ENCODE data around the gene DMXL1.
"Not testable (repeated sequence)": the region's sequence is repeated elsewhere in the genome, so short reads cannot be mapped to it uniquely, and the experiment has no call there.

DMXL1 gene

GRCh38 chr5:119212026-119212425, 141.1 kb downstream of the DMXL1 start:
- no peak for DNase-seq

- DNase-seq = no peak
Observed at GRCh38 chr5:119212676-119213075, 141.8 kb downstream of the DMXL1 start.

GRCh38 chr5:119217183-119217582, 146.3 kb downstream of the DMXL1 start:
- no peak for DNase-seq

GRCh38 chr5:119218830-119219782, 148.2 kb downstream of the DMXL1 start:
- DNase-seq = no peak

- no peak for DNase-seq
Observed at GRCh38 chr5:119220576-119221197, 149.8 kb downstream of the DMXL1 start.

GRCh38 chr5:119221330-119221729, 150.4 kb downstream of the DMXL1 start:
- no peak for DNase-seq

GRCh38 chr5:119229950-119230349, 159.1 kb downstream of the DMXL1 start:
- DNase-seq = no peak

- no peak for DNase-seq
Observed at GRCh38 chr5:119238265-119239118, 167.6 kb downstream of the DMXL1 start.

- DNase-seq = no peak
Observed at GRCh38 chr5:119239119-119239417, 168.2 kb downstream of the DMXL1 start.

- not testable (repeated sequence) for DNase-seq
Observed at GRCh38 chr5:119239826-119240225, 168.9 kb downstream of the DMXL1 start.

GRCh38 chr5:119243888-119244287, 173.0 kb downstream of the DMXL1 start:
- DNase-seq = no peak

- DNase-seq = no peak
Observed at GRCh38 chr5:119250946-119251901, 180.3 kb downstream of the DMXL1 start.

- DNase-seq = no peak
Observed at GRCh38 chr5:119255571-119256356, 184.9 kb downstream of the DMXL1 start.

- DNase-seq = no peak
Observed at GRCh38 chr5:119257613-119258012, 186.7 kb downstream of the DMXL1 start.

- no peak for DNase-seq
Observed at GRCh38 chr5:119263639-119264038, 192.8 kb downstream of the DMXL1 start.

GRCh38 chr5:119264186-119264585, 193.3 kb downstream of the DMXL1 start:
- no peak for DNase-seq

GRCh38 chr5:119267958-119268386, 197.1 kb downstream of the DMXL1 start:
- peak; percentile 68 for DNase-seq

- peak; percentile 98 for DNase-seq
Observed at GRCh38 chr5:119268387-119269060, 197.6 kb downstream of the DMXL1 start.

- peak; percentile 52 for DNase-seq
Observed at GRCh38 chr5:119269061-119269944, 198.4 kb downstream of the DMXL1 start.

GRCh38 chr5:119270121-119270565, 199.3 kb downstream of the DMXL1 start:
- DNase-seq = no peak

All from NK-92 treated with Interleukin-12 subunit alpha and Interleukin-12 subunit beta, amount 100 ng/mL, for 24 hours (cell line).